ENCODE data around the gene DTL. TPM values are rescaled to one million over a fixed set of nuclear protein-coding genes. Genes with fewer than 3 reads are reported as not detected.

The DTL gene
- total RNA-seq, 1 experiment from 2014 or later, result 26.7 TPM

DNA sequence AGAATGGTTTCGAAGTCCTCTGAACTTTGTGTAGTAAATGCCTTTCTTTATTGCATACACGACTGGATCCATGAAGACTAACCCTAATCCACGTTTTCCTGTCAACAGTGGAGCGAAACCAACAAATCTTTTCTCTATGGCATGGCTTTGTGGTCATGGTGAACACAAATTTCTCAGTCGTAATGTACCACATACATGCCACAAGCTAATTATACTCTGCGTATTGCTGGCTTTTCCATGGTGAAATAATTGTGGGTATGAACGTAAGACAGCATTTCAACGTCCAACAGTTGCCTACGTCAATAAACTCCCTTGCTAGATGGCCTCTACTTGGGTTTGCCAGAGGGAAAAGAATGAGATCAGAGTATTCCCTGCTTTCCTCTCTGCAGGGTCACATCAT, 27.7 kb upstream of the DTL start:
- no TSS peak for BruUV-seq (replicated peaks)
- intact Hi-C loops (cut with micrococcal nuclease; ENCODE audit: unreplicated experiment) (no loop called here), in situ Hi-C loops (cut with HindIII; ENCODE audit: low pct_unique_long_range_greater_than_20kb, low sequenced_read_pairs) (no loop called here)
- POLR2A ChIA-PET, result no interaction called here
- Histone ChIP-seq H3K27ac (ENCODE audit: low read length) (no peak overlapping the region), H3K9me3 (ENCODE audit: control insufficient read depth, insufficient read depth, low read depth, low read length) (no peaks in the 10 kb centered on the region), H3K27me3 (ENCODE audit: control insufficient read depth, insufficient read depth, low read length) (no peaks in the 10 kb centered on the region), H3K36me3 (ENCODE audit: control insufficient read depth, insufficient read depth, low read length) (peaks cover 29% of the 10 kb centered on the region), H3K4me3 (ENCODE audit: low read depth in 2 of 2, low read length in 2 of 2) (no peak overlapping the region), H3K4me1 (ENCODE audit: control insufficient read depth, insufficient read depth, low read length) (peaks cover 3% of the 10 kb centered on the region; the same call in 1 of the 2 replicates)
- ATAC-seq (no peak), DNase-seq (ENCODE audit: low read depth, low spot score) (no peak)
- CTCF ChIA-PET, result no interaction called here
- TF ChIP-seq TCF7L2 (IDR thresholded peaks at IDR 0.05; ENCODE audit: low read depth, low read length) (no peak), SIN3A (IDR thresholded peaks at IDR 0.05; ENCODE audit: borderline replicate concordance, insufficient read depth, low read depth, low read length) (no peak), POLR2AphosphoS5 (IDR thresholded peaks at IDR 0.05; ENCODE audit: low read depth, low read length) (no peak)
- TF ChIP-seq, protein P1, sequence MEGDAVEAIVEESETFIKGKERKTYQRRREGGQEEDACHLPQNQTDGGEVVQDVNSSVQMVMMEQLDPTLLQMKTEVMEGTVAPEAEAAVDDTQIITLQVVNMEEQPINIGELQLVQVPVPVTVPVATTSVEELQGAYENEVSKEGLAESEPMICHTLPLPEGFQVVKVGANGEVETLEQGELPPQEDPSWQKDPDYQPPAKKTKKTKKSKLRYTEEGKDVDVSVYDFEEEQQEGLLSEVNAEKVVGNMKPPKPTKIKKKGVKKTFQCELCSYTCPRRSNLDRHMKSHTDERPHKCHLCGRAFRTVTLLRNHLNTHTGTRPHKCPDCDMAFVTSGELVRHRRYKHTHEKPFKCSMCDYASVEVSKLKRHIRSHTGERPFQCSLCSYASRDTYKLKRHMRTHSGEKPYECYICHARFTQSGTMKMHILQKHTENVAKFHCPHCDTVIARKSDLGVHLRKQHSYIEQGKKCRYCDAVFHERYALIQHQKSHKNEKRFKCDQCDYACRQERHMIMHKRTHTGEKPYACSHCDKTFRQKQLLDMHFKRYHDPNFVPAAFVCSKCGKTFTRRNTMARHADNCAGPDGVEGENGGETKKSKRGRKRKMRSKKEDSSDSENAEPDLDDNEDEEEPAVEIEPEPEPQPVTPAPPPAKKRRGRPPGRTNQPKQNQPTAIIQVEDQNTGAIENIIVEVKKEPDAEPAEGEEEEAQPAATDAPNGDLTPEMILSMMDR (IDR thresholded peaks at IDR 0.05), result no peak
- TF ChIP-seq, protein P2, sequence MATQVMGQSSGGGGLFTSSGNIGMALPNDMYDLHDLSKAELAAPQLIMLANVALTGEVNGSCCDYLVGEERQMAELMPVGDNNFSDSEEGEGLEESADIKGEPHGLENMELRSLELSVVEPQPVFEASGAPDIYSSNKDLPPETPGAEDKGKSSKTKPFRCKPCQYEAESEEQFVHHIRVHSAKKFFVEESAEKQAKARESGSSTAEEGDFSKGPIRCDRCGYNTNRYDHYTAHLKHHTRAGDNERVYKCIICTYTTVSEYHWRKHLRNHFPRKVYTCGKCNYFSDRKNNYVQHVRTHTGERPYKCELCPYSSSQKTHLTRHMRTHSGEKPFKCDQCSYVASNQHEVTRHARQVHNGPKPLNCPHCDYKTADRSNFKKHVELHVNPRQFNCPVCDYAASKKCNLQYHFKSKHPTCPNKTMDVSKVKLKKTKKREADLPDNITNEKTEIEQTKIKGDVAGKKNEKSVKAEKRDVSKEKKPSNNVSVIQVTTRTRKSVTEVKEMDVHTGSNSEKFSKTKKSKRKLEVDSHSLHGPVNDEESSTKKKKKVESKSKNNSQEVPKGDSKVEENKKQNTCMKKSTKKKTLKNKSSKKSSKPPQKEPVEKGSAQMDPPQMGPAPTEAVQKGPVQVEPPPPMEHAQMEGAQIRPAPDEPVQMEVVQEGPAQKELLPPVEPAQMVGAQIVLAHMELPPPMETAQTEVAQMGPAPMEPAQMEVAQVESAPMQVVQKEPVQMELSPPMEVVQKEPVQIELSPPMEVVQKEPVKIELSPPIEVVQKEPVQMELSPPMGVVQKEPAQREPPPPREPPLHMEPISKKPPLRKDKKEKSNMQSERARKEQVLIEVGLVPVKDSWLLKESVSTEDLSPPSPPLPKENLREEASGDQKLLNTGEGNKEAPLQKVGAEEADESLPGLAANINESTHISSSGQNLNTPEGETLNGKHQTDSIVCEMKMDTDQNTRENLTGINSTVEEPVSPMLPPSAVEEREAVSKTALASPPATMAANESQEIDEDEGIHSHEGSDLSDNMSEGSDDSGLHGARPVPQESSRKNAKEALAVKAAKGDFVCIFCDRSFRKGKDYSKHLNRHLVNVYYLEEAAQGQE (IDR thresholded peaks at IDR 0.05; ENCODE audit: insufficient read depth in 1 of 2, low read depth in 2 of 2, low read length in 1 of 2), result no peak

DNA sequence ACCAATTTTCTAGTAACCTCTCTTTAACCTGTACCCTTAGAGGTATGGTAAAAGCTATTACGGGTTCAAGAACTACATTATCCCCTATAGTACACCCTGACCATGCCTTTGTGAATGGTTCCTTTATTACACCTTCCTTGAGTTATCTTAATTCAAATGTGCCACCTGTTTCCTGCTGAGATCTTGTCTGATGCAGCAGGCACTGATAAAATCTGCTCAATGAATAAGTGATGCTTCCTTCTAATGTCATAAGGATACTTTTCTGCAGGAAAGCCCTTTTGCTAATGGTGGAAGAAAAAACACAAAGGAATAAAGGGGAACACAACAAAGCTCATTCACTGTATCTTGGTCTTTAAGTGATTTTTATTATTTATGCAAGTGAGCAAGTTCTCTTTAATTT, 26.0 kb upstream of the DTL start:
- Histone ChIP-seq H3K27me3 (ENCODE audit: control insufficient read depth, insufficient read depth, low read length) (no peaks in the 10 kb centered on the region), H3K4me1 (ENCODE audit: control insufficient read depth, insufficient read depth, low read length) (peaks cover 3% of the 10 kb centered on the region; the same call in 1 of the 2 replicates), H3K9me3 (ENCODE audit: control insufficient read depth, insufficient read depth, low read depth, low read length) (no peaks in the 10 kb centered on the region), H3K36me3 (ENCODE audit: control insufficient read depth, insufficient read depth, low read length) (peaks cover 29% of the 10 kb centered on the region), H3K4me3 (ENCODE audit: low read depth in 2 of 2, low read length in 2 of 2) (no peak overlapping the region), H3K27ac (ENCODE audit: low read length) (no peak overlapping the region)
- CTCF ChIA-PET, result no interaction called here
- no peak for TF ChIP-seq TCF7L2 (IDR thresholded peaks at IDR 0.05; ENCODE audit: low read depth, low read length)
- TF ChIP-seq, protein P1 (IDR thresholded peaks at IDR 0.05), result no peak
- no peak for TF ChIP-seq SIN3A (IDR thresholded peaks at IDR 0.05; ENCODE audit: borderline replicate concordance, insufficient read depth, low read depth, low read length)
- TF ChIP-seq, protein P2 (IDR thresholded peaks at IDR 0.05; ENCODE audit: insufficient read depth in 1 of 2, low read depth in 2 of 2, low read length in 1 of 2), result no peak
- TF ChIP-seq POLR2AphosphoS5 (IDR thresholded peaks at IDR 0.05; ENCODE audit: low read depth, low read length), result no peak
- ATAC-seq (no peak), DNase-seq (ENCODE audit: low read depth, low spot score) (no peak)
- POLR2A ChIA-PET, result no interaction called here
- no TSS peak for BruUV-seq (replicated peaks)
- intact Hi-C loops (cut with micrococcal nuclease; ENCODE audit: unreplicated experiment), result no loop called here
- in situ Hi-C loops (cut with HindIII; ENCODE audit: low pct_unique_long_range_greater_than_20kb, low sequenced_read_pairs), result no loop called here
